NT2/D1 (cell line): ENCODE measurements around the gene C19orf12.

ENCODE experiments used
- YY1 ChIP-seq: IDR thresholded peaks from 2 replicates; pipeline ENCODE4 v1.6.1; 2011; ENCODE audit not compliant: insufficient read length, insufficient read depth
- ZNF274 ChIP-seq: IDR thresholded peaks from 2 replicates; pipeline ENCODE4 v1.6.1; 2011; ENCODE audit warnings: mild to moderate bottlenecking, low read depth, low read length

GRCh38 chr19:29680937-29681336 lies 34.1 kb downstream of the C19orf12 start:
- TF ChIP-seq ZNF274 (no peak), YY1 (no peak)
